ENCODE data around the gene FBXW9. TPM values are rescaled to one million over a fixed set of nuclear protein-coding genes. Genes with fewer than 3 reads are reported as not detected.
A peak's percentile ranks its signal among the peaks of the same experiment; 100 is the strongest.
"Not testable (repeated sequence)": the region's sequence is repeated elsewhere in the genome, so short reads cannot be mapped to it uniquely, and the experiment has no call there.

FBXW9 gene
- total RNA-seq, 3 donors from 2014 or later = 6.0 to 8.9 (median 7.8) TPM

DNA sequence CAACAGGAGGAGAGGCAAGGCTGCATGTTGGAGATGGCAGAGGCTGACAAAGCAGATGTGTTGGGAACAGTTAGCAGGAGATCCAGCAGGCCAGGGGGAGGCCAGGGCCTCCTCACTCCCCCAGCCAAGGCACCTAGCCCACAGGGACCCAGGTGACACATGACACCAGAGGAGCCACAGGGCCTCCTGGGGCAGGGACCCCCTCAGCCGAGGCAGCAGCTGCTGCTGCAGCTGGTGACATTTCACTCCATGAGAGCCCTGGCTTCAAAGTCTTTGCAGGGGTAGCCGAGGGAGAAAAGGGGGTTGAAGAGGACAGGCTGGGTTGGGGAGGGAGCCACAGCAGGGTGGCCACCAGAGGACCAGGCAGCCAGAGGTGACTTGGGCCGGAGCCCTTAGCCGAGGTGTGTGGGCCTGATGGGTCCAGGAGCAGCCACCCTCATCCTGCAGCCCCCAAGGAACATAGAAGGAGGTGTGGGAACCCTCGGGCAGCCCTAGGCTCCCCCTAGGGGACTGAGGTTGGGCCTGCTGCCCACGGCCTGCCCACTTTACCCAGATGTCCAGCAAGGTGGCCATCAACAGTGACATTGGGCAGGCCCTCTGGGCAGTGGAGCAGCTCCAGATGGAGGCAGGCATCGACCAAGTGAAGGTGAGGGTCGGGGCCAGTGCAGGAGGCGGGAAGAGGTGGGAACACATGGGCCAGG lies 8.8 kb downstream of the FBXW9 start, which contains the start of gene GNG14:
Gene GNG14, plus strand, starts transcription at position 503 of the 701 bp plus-strand sequence. Its CDS starts 51 bp downstream, at position 554.
- TF ChIP-seq, protein P1, sequence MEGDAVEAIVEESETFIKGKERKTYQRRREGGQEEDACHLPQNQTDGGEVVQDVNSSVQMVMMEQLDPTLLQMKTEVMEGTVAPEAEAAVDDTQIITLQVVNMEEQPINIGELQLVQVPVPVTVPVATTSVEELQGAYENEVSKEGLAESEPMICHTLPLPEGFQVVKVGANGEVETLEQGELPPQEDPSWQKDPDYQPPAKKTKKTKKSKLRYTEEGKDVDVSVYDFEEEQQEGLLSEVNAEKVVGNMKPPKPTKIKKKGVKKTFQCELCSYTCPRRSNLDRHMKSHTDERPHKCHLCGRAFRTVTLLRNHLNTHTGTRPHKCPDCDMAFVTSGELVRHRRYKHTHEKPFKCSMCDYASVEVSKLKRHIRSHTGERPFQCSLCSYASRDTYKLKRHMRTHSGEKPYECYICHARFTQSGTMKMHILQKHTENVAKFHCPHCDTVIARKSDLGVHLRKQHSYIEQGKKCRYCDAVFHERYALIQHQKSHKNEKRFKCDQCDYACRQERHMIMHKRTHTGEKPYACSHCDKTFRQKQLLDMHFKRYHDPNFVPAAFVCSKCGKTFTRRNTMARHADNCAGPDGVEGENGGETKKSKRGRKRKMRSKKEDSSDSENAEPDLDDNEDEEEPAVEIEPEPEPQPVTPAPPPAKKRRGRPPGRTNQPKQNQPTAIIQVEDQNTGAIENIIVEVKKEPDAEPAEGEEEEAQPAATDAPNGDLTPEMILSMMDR (IDR thresholded peaks at IDR 0.05) = no peak
- ATAC-seq (no peak), DNase-seq (peak in 1 of 3 donors; percentile 40)
- H3K4me1 ChIP-seq (ENCODE audit: low read depth) = no peaks in the 10 kb centered on the region
- no peaks in the 10 kb centered on the region for H3K9me3 ChIP-seq
- intact Hi-C loops (cut with DNase I, micrococcal nuclease) = no loop called here
- no peak within 1 kb of the TSS for H3K4me3 ChIP-seq
- H3K36me3 ChIP-seq (ENCODE audit: low read depth) = no peaks in the 10 kb centered on the region

GRCh38 chr19:12685831-12686230 lies 10.6 kb downstream of the FBXW9 start:
- intact Hi-C loops (cut with DNase I, micrococcal nuclease) = no loop called here
- TF ChIP-seq, protein P1 (IDR thresholded peaks at IDR 0.05) = no peak
- Histone ChIP-seq H3K4me3 (no peak overlapping the region), H3K9me3 (no peaks in the 10 kb centered on the region), H3K4me1 (ENCODE audit: low read depth) (peaks cover 2% of the 10 kb centered on the region), H3K36me3 (ENCODE audit: low read depth) (no peaks in the 10 kb centered on the region)
- DNase-seq (no peak), ATAC-seq (no peak)

DNA sequence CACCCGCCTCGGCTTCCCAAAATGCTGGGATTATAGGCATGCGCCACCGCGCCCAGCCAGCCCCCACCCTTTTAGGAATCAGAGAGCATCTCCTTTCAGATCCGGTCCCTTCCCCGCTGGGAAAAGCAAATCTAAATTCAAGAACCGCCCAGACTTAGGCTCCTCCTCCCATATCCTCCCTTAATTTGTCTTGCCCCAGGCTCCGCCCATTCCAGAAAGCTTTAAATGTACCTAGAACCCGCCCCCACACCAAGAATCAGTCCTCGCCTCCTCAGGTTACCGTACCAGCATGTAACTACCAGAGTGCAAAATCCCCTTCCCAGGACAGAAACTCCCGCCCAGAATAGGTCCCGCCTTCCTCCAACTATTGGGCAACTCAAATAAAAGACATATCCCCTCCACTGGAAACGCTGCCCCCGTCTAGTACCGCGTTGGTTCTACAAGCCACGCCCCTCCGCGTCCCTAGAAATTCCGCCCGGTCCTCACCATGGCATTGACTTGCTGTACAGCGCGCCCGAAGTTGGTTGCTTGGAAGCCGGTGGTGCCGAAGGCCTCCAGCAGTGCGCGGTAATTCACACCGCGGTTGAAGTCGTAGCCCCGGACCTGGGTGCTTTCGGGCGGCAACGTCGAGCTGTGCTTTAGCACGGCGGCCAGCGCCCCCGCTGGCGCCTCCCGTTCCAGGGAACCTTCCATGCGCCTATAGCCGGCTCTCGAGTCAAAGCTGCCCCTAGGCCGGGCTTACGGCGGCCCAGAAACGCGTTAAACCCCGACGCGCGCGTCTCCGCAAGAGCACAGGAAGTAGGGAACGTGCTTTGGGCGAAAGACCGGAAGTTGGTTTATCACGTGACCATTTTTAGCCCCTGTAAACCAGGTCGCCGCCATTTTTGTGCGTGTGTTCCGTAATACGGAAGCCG lies 15.1 kb downstream of the FBXW9 start, which contains the start of gene DHPS:
Gene DHPS, minus strand, starts transcription at position 807 of the 914 bp plus-strand sequence. Its CDS starts 114 bp downstream, at position 693.
- intact Hi-C loops (cut with DNase I, micrococcal nuclease) = no loop called here
- peak; percentile 94 for ATAC-seq

DNA sequence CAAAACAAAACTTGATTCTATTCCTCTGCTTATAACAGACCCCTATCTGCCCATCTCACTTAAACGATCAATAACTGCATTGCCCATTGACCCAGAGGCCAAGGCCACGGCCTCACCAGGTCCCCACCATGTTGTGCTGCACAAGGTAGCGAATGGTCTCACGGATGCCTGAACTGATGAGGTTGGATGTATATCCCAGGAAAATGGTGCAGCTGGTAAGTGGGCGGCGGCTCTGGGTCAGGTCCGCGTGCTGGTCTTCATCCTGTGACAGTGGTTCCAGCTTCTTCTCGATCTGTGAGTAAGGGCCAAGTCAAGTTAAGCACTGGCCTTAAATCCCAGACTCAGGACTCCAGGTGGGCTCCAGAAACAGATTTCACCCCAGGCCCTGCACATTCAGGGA lies 16.4 kb downstream of the FBXW9 start:
- intact Hi-C loops (cut with DNase I, micrococcal nuclease) = no loop called here
- TF ChIP-seq, protein P1 (IDR thresholded peaks at IDR 0.05) = no peak
- Histone ChIP-seq H3K9me3 (no peaks in the 10 kb centered on the region), H3K4me1 (ENCODE audit: low read depth) (peaks cover 12% of the 10 kb centered on the region), H3K4me3 (no peak overlapping the region), H3K36me3 (ENCODE audit: low read depth) (peaks cover 7% of the 10 kb centered on the region)
- ATAC-seq (no peak), DNase-seq (peak in 1 of 3 donors; percentile 50)

More for the DNA sequence above, 15.1 kb downstream of the FBXW9 start, which contains the start of gene DHPS:
- no peaks in the 10 kb centered on the region for H3K9me3 ChIP-seq
- H3K36me3 ChIP-seq (ENCODE audit: low read depth) = no peaks in the 10 kb centered on the region
- TF ChIP-seq, protein P1 (IDR thresholded peaks at IDR 0.05) = no peak
- H3K4me1 ChIP-seq (ENCODE audit: low read depth) = peaks cover 12% of the 10 kb centered on the region
- peak within 1 kb of the TSS; percentile 90 for H3K4me3 ChIP-seq
- DNase-seq = peak; percentile 88 to 97 (median 93)

DNA sequence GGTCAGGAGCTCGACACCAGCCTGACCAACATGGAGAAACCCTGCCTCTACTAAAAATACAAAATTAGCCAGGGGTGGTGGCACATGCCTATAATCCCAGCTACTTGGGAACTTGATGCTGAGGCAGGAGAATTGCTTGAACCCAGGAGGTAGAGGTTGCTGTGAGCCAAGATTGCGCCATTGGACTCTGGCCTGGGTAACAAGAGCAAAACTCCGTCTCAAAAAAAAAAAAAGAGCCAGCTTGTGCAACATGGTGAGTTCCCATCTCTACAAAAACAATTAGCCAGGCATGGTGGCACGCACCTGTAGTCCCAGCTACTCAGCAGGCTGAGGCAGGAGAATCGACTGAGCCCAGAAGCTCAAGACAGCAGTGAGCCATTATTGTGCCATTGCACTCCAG lies 18.4 kb downstream of the FBXW9 start:
- H3K4me1 ChIP-seq (ENCODE audit: low read depth) = peaks cover 12% of the 10 kb centered on the region
- not testable (repeated sequence) for DNase-seq; H3K9me3 ChIP-seq; H3K4me3 ChIP-seq; H3K36me3 ChIP-seq (ENCODE audit: low read depth); ATAC-seq
- intact Hi-C loops (cut with DNase I, micrococcal nuclease) = loop anchor here in 1 of 2 donors (10.0 kb wide), 1 partner anchor 103 kb away; no protein-coding TSS in a partner anchor

Data from mucosa of descending colon (tissue), 3 donors.